Measurements from ENCODE around the gene ARPC1A.
"Not testable (repeated sequence)": the region's sequence is repeated elsewhere in the genome, so short reads cannot be mapped to it uniquely, and the experiment has no call there.

Gene ARPC1A

GRCh38 chr7:99379043-99379577, 53.4 kb downstream of the ARPC1A start:
- no peak for DNase-seq (ENCODE audit: low read depth in 1 of 2, low spot score in 1 of 2)
- no peak for TF ChIP-seq JUND (IDR thresholded peaks at IDR 0.05; ENCODE audit: low read depth)
- in situ Hi-C loops (cut with HindIII; ENCODE audit: low pct_unique_long_range_greater_than_20kb, low sequenced_read_pairs), result no loop called here

DNA sequence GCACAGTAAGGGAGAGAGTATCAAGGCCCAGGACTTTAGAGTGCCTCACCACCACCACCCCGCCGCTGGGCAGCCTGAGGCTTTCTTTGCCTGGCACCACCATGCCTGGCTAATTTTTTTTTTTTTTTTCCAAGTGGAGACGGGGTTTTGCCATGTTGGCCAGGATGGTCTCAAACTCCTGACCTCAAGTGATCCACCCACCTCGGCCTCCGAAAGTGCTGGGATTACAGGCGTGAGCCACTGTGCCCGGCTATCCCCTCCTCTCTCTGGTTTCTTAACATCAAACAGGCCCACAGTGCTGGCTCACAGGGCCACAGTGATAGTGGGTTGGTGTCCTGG, 54.0 kb downstream of the ARPC1A start:
- DNase-seq (ENCODE audit: low read depth in 1 of 2, low spot score in 1 of 2); in situ Hi-C loops (cut with HindIII; ENCODE audit: low pct_unique_long_range_greater_than_20kb, low sequenced_read_pairs): not testable (repeated sequence)

GRCh38 chr7:99380032-99380822, 54.5 kb downstream of the ARPC1A start:
- no peak for DNase-seq (ENCODE audit: low read depth in 1 of 2, low spot score in 1 of 2)
- in situ Hi-C loops (cut with HindIII; ENCODE audit: low pct_unique_long_range_greater_than_20kb, low sequenced_read_pairs), result no loop called here
- no peak for TF ChIP-seq JUND (IDR thresholded peaks at IDR 0.05; ENCODE audit: low read depth)

GRCh38 chr7:99380823-99381663, 55.3 kb downstream of the ARPC1A start:
- in situ Hi-C loops (cut with HindIII; ENCODE audit: low pct_unique_long_range_greater_than_20kb, low sequenced_read_pairs), result no loop called here
- no peak for TF ChIP-seq JUND (IDR thresholded peaks at IDR 0.05; ENCODE audit: low read depth)
- DNase-seq (ENCODE audit: low read depth in 1 of 2, low spot score in 1 of 2), result no peak

DNA sequence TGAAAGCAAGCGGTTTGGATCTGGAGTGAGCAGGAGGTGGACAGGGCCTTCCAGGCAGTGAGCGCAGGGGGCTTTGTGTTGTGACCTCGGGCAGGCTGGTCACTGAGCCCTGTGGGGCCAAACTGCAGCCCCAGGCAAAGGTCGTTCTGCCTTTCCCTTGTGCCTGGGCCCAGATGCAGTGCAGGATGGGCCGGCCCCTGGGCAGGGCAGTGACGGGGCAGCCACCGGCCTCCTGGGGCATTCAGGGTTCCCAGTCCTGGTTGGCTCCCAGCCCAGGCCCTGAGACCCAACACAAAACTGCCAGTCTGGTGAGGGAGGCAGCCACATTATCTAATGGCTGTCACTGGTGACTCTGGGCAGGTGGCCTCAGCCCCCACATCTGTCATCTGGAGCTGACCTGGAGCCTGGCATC, 56.0 kb downstream of the ARPC1A start:
- in situ Hi-C loops (cut with HindIII; ENCODE audit: low pct_unique_long_range_greater_than_20kb, low sequenced_read_pairs), result no loop called here
- TF ChIP-seq JUND (IDR thresholded peaks at IDR 0.05; ENCODE audit: low read depth), result no peak
- DNase-seq (ENCODE audit: low read depth in 1 of 2, low spot score in 1 of 2), result no peak

DNA sequence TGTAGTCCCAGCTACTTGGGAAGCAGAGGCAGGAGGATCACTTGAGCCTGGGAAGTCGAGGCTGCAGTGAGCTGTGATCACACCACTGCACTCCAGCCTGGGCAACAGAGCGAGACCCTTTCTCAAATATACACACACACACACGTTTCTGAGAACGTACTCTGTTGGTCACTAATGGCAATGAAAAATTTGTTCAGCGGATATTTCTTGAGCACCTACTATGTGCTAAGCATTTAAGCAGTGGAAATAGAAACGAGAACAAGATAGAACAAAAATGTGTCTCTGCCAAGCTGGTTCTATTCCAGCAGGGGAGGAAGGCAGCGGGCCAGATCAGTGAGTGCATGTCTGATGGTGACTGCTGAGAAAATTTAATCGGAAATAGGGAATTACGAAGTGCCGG, 57.5 kb downstream of the ARPC1A start:
- in situ Hi-C loops (cut with HindIII; ENCODE audit: low pct_unique_long_range_greater_than_20kb, low sequenced_read_pairs), result no loop called here
- no peak for DNase-seq (ENCODE audit: low read depth in 1 of 2, low spot score in 1 of 2)
- no peak for TF ChIP-seq JUND (IDR thresholded peaks at IDR 0.05; ENCODE audit: low read depth)

GRCh38 chr7:99383791-99384370, 58.2 kb downstream of the ARPC1A start:
- in situ Hi-C loops (cut with HindIII; ENCODE audit: low pct_unique_long_range_greater_than_20kb, low sequenced_read_pairs), result no loop called here
- DNase-seq (ENCODE audit: low read depth in 1 of 2, low spot score in 1 of 2), result no peak
- TF ChIP-seq JUND (IDR thresholded peaks at IDR 0.05; ENCODE audit: low read depth), result no peak

GRCh38 chr7:99384523-99384922, 58.8 kb downstream of the ARPC1A start:
- no peak for DNase-seq (ENCODE audit: low read depth in 1 of 2, low spot score in 1 of 2)
- in situ Hi-C loops (cut with HindIII; ENCODE audit: low pct_unique_long_range_greater_than_20kb, low sequenced_read_pairs), result no loop called here
- TF ChIP-seq JUND (IDR thresholded peaks at IDR 0.05; ENCODE audit: low read depth), result no peak

- in situ Hi-C loops (cut with HindIII; ENCODE audit: low pct_unique_long_range_greater_than_20kb, low sequenced_read_pairs), result no loop called here
- DNase-seq (ENCODE audit: low read depth in 1 of 2, low spot score in 1 of 2), result no peak
- no peak for TF ChIP-seq JUND (IDR thresholded peaks at IDR 0.05; ENCODE audit: low read depth)
Measured at GRCh38 chr7:99385564-99385963, 59.9 kb downstream of the ARPC1A start.

DNA sequence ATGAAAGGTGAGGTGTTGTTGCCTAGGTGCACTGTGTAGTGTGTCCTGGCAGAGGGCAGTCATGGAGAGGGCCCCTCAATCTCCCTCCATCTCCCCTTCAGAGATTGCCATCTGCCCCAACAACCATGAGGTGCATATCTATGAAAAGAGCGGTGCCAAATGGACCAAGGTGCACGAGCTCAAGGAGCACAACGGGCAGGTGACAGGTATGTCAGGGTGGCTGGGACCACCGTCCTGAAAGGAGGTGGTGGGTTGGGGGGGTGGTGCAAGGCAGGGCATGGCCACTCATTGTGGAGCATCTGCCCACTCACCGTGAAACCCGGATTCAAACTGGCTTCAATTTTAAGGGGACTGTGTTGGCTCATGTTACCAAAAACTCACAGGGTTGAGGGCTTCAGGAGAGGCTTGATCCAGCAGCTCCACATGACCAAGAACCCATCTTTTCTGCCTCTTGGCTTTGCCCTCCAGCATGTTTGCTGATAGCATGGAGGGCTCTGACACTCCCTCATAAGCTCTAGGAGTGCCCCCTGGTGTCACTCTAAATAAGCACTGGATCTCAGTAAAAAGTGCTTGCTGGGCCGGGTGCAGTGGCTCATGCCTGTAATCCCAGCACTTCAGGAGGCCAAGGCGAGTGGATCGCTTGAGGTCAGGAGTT, 61.0 kb downstream of the ARPC1A start:
- TF ChIP-seq JUND (IDR thresholded peaks at IDR 0.05; ENCODE audit: low read depth), result no peak
- no peak for DNase-seq (ENCODE audit: low read depth in 1 of 2, low spot score in 1 of 2)
- in situ Hi-C loops (cut with HindIII; ENCODE audit: low pct_unique_long_range_greater_than_20kb, low sequenced_read_pairs), result no loop called here

GRCh38 chr7:99387239-99387635, 61.5 kb downstream of the ARPC1A start:
- in situ Hi-C loops (cut with HindIII; ENCODE audit: low pct_unique_long_range_greater_than_20kb, low sequenced_read_pairs); DNase-seq (ENCODE audit: low read depth in 1 of 2, low spot score in 1 of 2): not testable (repeated sequence)

DNA sequence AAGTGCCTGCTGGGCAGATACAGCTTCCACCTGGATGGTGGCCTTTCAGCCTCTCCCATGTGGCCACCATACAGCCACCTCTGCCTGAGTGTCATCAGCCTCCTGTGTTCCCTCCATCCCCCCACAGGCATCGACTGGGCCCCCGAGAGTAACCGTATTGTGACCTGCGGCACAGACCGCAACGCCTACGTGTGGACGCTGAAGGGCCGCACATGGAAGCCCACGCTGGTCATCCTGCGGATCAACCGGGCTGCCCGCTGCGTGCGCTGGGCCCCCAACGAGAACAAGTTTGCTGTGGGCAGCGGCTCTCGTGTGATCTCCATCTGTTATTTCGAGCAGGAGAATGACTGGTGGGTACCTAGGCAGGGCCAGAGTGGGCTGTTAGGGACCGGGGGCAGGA, 62.2 kb downstream of the ARPC1A start:
- no peak for TF ChIP-seq JUND (IDR thresholded peaks at IDR 0.05; ENCODE audit: low read depth)
- no peak for DNase-seq (ENCODE audit: low read depth in 1 of 2, low spot score in 1 of 2)
- in situ Hi-C loops (cut with HindIII; ENCODE audit: low pct_unique_long_range_greater_than_20kb, low sequenced_read_pairs), result no loop called here
